Tibial artery (tissue), 4 donors: Measurements from ENCODE around the gene SMIM35.
"Not testable (repeated sequence)": the region's sequence is repeated elsewhere in the genome, so short reads cannot be mapped to it uniquely, and the experiment has no call there.

Source experiments
- DNase-seq, 2 donors: peaks; one replicate each; pipeline ENCODE4 v3.0.0-alpha.2; 2019
- H3K27ac ChIP-seq, 2 donors: fragments of 200-600 bp; sonication (generic) in 1 of 2; 1 replicate in 1 of 2; 2 replicates in 1 of 2; pipeline ENCODE4 v1.5.1; 2018 to 2019; ENCODE audit warnings: mild to moderate bottlenecking in 1 of 2
- H3K27me3 ChIP-seq, 2 donors: fragments of 200-600 bp; sonication (generic) in 1 of 2; one replicate each; pipeline versions ENCODE4 v1.5.1 to v1.6.0; 2016 to 2019
- H3K36me3 ChIP-seq, 3 donors: fragments of 200-600 bp; sonication (generic) in 2 of 3; one replicate each; pipeline ENCODE4 v1.5.1; 2016 to 2019; ENCODE audit warnings: mild to moderate bottlenecking in 2 of 3
- H3K4me1 ChIP-seq, 4 donors: fragments of 200-600 bp; sonication (generic) in 2 of 4; 1 replicate in 3 of 4; 2 replicates in 1 of 4; pipeline ENCODE4 v1.5.1; 2016 to 2019
- H3K4me3 ChIP-seq, 2 donors: fragments of 200-600 bp; sonication (generic) in 1 of 2; 1 replicate in 1 of 2; 2 replicates in 1 of 2; pipeline ENCODE4 v1.5.1; 2018 to 2019; ENCODE audit warnings: mild to moderate bottlenecking in 2 of 2
- H3K9me3 ChIP-seq, 3 donors: fragments of 200-600 bp; sonication (generic) in 1 of 3; one replicate each; pipeline ENCODE4 v1.5.1; 2016 to 2019
- CTCF ChIP-seq, 2 experiments: fragments of 200-600 bp in 1 of 2; fragments of 450-650 bp in 1 of 2; IDR thresholded peaks; one replicate each; pipeline ENCODE4 v1.5.1; 2017 to 2019; ENCODE audit warnings: antibody characterized with exemption in 2 of 2, mild to moderate bottlenecking in 1 of 2, moderate library complexity in 1 of 2
- intact Hi-C: fragments of 100-400 bp; cut with DNase I; formaldehyde crosslinking; loops from one replicate; pipeline ENCODE4 v1.15.0; 2023; ENCODE audit warnings: low total_unique reads

SMIM35 gene

GRCh38 chr11:118009864-118010737, 76.7 kb downstream of the SMIM35 start:
- H3K36me3 ChIP-seq, result no peaks in the 10 kb centered on the region
- no peak for TF ChIP-seq CTCF (IDR thresholded peaks at IDR 0.05)
- H3K27ac ChIP-seq, result no peak overlapping the region
- H3K4me3 ChIP-seq, result no peak overlapping the region
- H3K27me3 ChIP-seq, result peaks cover 0 to 4% of the 10 kb centered on the region in 2 donors
- no peak for DNase-seq
- intact Hi-C loops, result no loop called here
- H3K4me1 ChIP-seq, result peaks cover 0 to 5% (median 0%) of the 10 kb centered on the region in 4 donors
- H3K9me3 ChIP-seq, result no peaks in the 10 kb centered on the region

GRCh38 chr11:118008271-118008911, 78.4 kb downstream of the SMIM35 start:
- Histone ChIP-seq H3K27me3 (no peaks in the 10 kb centered on the region), H3K4me1 (peaks cover 0 to 5% (median 0%) of the 10 kb centered on the region in 4 donors), H3K36me3 (no peaks in the 10 kb centered on the region), H3K9me3 (peaks cover 0 to under 1% (median 0%) of the 10 kb centered on the region in 3 donors), H3K4me3 (no peak overlapping the region), H3K27ac (no peak overlapping the region)
- no peak for DNase-seq
- intact Hi-C loops, result no loop called here
- TF ChIP-seq CTCF (IDR thresholded peaks at IDR 0.05), result no peak

- intact Hi-C loops, H3K4me3 ChIP-seq, H3K4me1 ChIP-seq, H3K9me3 ChIP-seq, H3K27ac ChIP-seq, H3K27me3 ChIP-seq, H3K36me3 ChIP-seq: not testable (repeated sequence)
- DNase-seq, result peak in 1 of 2 donors; percentile 38
Measured at GRCh38 chr11:118007563-118008270, 79.0 kb downstream of the SMIM35 start.

GRCh38 chr11:118007040-118007439, 79.7 kb downstream of the SMIM35 start:
- Histone ChIP-seq H3K27me3 (no peaks in the 10 kb centered on the region), H3K4me1 (peaks cover 0 to 5% (median 0%) of the 10 kb centered on the region in 4 donors), H3K36me3 (no peaks in the 10 kb centered on the region), H3K27ac (no peak overlapping the region), H3K9me3 (peaks cover 0 to 3% (median 0%) of the 10 kb centered on the region in 3 donors), H3K4me3 (no peak overlapping the region)
- TF ChIP-seq CTCF (IDR thresholded peaks at IDR 0.05), result no peak
- DNase-seq, result peak in 1 of 2 donors; percentile 10
- intact Hi-C loops, result no loop called here

- intact Hi-C loops, result no loop called here
- H3K4me1 ChIP-seq, result peaks cover 0 to 5% (median 0%) of the 10 kb centered on the region in 4 donors
- peaks cover 0 to 3% (median 0%) of the 10 kb centered on the region in 3 donors for H3K9me3 ChIP-seq
- no peak overlapping the region for H3K4me3 ChIP-seq
- no peaks in the 10 kb centered on the region for H3K27me3 ChIP-seq
- H3K36me3 ChIP-seq, result no peaks in the 10 kb centered on the region
- no peak for DNase-seq
- H3K27ac ChIP-seq, result no peak overlapping the region
- no peak for TF ChIP-seq CTCF (IDR thresholded peaks at IDR 0.05)
Measured at GRCh38 chr11:118006153-118006534, 80.6 kb downstream of the SMIM35 start.
